NCI-H446 (cell line): ENCODE measurements around the gene PATZ1.

Experiments
- DNase-seq, 2 experiments: peaks; one replicate each; lab custom pipeline; 2025; lab: John Stamatoyannopoulos, UW

The PATZ1 gene

GRCh38 chr22:31313366-31314147, 32.6 kb downstream of the PATZ1 start:
- DNase-seq = peak; percentile 50 to 82

- no peak for DNase-seq
Observed at GRCh38 chr22:31308181-31308580, 38.0 kb downstream of the PATZ1 start.

- DNase-seq = no peak
Observed at GRCh38 chr22:31305194-31305593, 41.0 kb downstream of the PATZ1 start.

- DNase-seq = no peak
Observed at GRCh38 chr22:31302537-31302936, 43.6 kb downstream of the PATZ1 start.

- DNase-seq = no peak
Observed at GRCh38 chr22:31302006-31302405, 44.1 kb downstream of the PATZ1 start.

- no peak for DNase-seq
Observed at GRCh38 chr22:31300896-31301295, 45.2 kb downstream of the PATZ1 start.

GRCh38 chr22:31295831-31296657, 50.1 kb downstream of the PATZ1 start:
- DNase-seq = no peak

- no peak for DNase-seq
Observed at GRCh38 chr22:31295360-31295759, 50.8 kb downstream of the PATZ1 start.

- DNase-seq = peak; percentile 60 to 89
Observed at GRCh38 chr22:31292236-31292989, 53.7 kb downstream of the PATZ1 start, which contains the start of gene PIK3IP1. Gene PIK3IP1, minus strand, starts transcription at chr22:31292488. Its CDS starts 144 bp downstream, at chr22:31292344.

- peak in 1 of 2 experiments; percentile 27 for DNase-seq
Observed at GRCh38 chr22:31291481-31292235, 54.5 kb downstream of the PATZ1 start.

- DNase-seq = peak; percentile 79 to 93
Observed at GRCh38 chr22:31290494-31291471, 55.4 kb downstream of the PATZ1 start.

- DNase-seq = no peak
Observed at GRCh38 chr22:31289344-31289743, 56.8 kb downstream of the PATZ1 start.

GRCh38 chr22:31288496-31289240, 57.5 kb downstream of the PATZ1 start:
- no peak for DNase-seq

- no peak for DNase-seq
Observed at GRCh38 chr22:31287818-31288495, 58.2 kb downstream of the PATZ1 start.

GRCh38 chr22:31286360-31287255, 59.5 kb downstream of the PATZ1 start:
- no peak for DNase-seq

- peak; percentile 53 to 81 for DNase-seq
Observed at GRCh38 chr22:31284281-31285155, 61.6 kb downstream of the PATZ1 start.
